Loucy (cell line): ENCODE results near the gene F11R.
"Not testable (repeated sequence)": the region's sequence is repeated elsewhere in the genome, so short reads cannot be mapped to it uniquely, and the experiment has no call there.

Experiments
- EZH2phosphoT487 ChIP-seq: fragments of 200-600 bp; IDR thresholded peaks from 2 replicates; pipeline ENCODE4 v1.6.1; 2018; ENCODE audit warnings: antibody characterized with exemption, mild to moderate bottlenecking, moderate library complexity, borderline replicate concordance
- TF ChIP-seq, protein P1 (sequence below): fragments of 200-600 bp; sonication (generic); conservative IDR thresholded peaks from 2 replicates; pipeline ENCODE4 v1.5.1; 2014; ENCODE audit warnings: mild to moderate bottlenecking, antibody characterized with exemption, low read length

DNA sequence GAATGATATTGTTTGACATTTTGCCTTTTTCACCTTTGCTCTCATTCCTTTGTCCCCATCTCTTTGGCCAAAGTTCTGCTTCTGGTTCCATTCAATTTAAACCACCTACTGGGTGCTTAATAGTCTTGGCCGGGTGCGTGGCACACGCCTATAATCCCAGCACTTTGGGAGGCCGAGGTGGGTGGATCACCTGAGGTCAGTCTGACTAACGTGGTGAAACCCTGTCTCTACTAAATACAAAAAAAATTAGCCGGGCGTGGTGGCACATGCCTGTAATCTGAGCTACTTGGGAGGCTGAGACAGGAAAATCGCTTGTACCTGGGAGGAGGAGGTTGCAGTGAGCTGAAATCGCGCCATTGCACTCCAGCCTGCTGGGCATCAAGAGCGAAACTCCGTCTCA lies 1.5 kb upstream of the F11R start:
- TF ChIP-seq, protein P1, sequence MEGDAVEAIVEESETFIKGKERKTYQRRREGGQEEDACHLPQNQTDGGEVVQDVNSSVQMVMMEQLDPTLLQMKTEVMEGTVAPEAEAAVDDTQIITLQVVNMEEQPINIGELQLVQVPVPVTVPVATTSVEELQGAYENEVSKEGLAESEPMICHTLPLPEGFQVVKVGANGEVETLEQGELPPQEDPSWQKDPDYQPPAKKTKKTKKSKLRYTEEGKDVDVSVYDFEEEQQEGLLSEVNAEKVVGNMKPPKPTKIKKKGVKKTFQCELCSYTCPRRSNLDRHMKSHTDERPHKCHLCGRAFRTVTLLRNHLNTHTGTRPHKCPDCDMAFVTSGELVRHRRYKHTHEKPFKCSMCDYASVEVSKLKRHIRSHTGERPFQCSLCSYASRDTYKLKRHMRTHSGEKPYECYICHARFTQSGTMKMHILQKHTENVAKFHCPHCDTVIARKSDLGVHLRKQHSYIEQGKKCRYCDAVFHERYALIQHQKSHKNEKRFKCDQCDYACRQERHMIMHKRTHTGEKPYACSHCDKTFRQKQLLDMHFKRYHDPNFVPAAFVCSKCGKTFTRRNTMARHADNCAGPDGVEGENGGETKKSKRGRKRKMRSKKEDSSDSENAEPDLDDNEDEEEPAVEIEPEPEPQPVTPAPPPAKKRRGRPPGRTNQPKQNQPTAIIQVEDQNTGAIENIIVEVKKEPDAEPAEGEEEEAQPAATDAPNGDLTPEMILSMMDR: not testable (repeated sequence)
- TF ChIP-seq EZH2phosphoT487: not testable (repeated sequence)
